Stomach (tissue), 9 donors: ENCODE measurements around the gene PPP1CA. TPM values are rescaled to one million over a fixed set of nuclear protein-coding genes. Genes with fewer than 3 reads are reported as not detected.
A peak's percentile ranks its signal among the peaks of the same experiment; 100 is the strongest.

Experiments
- DNase-seq, 2 donors: peaks; one replicate each; pipeline versions ENCODE4 v3.0.0 to v3.0.0-alpha.2; 2013 to 2019
- H3K27ac ChIP-seq, 5 donors: fragments of 200-600 bp in 4 of 5; sonication (generic) in 4 of 5; one replicate each; pipeline ENCODE4 v1.5.1; 2013 to 2019; ENCODE audit warnings: mild to moderate bottlenecking in 1 of 5, moderate library complexity in 1 of 5
- H3K27me3 ChIP-seq, 3 donors: fragments of 200-600 bp; sonication (generic); one replicate each; pipeline ENCODE4 v1.5.1; 2017 to 2019; ENCODE audit warnings: mixed run types in 1 of 3
- H3K36me3 ChIP-seq, 4 donors: fragments of 200-600 bp; sonication (generic); 1 replicate in 3 of 4; 2 replicates in 1 of 4; pipeline ENCODE4 v1.5.1; 2016 to 2019
- H3K4me1 ChIP-seq, 4 donors: fragments of 200-600 bp; sonication (generic); one replicate each; pipeline ENCODE4 v1.5.1; 2016 to 2019
- H3K4me3 ChIP-seq, 4 donors: fragments of 200-600 bp; sonication (generic) in 3 of 4; one replicate each; pipeline ENCODE4 v1.5.1; 2016 to 2019; ENCODE audit warnings: mild to moderate bottlenecking in 1 of 4
- H3K9me3 ChIP-seq, 4 donors: fragments of 200-600 bp; sonication (generic); one replicate each; pipeline ENCODE4 v1.5.1; 2016 to 2019
- CTCF ChIP-seq, 7 experiments: fragments of 450-650 bp in 4 of 7; fragments of 200-600 bp in 3 of 7; sonication (generic) in 3 of 7; IDR thresholded peaks; one replicate each; pipeline ENCODE4 v1.5.1; 2016 to 2019; ENCODE audit warnings: antibody characterized with exemption in 7 of 7, control low read depth in 2 of 7, mild to moderate bottlenecking in 1 of 7
- EP300 ChIP-seq: sonication (generic); formaldehyde crosslinking; IDR thresholded peaks from one replicate; pipeline ENCODE4 v1.6.1; 2017; ENCODE audit warnings: antibody characterized with exemption
- POLR2A ChIP-seq, 4 donors: fragments of 450-650 bp; IDR thresholded peaks; one replicate each; pipeline ENCODE4 v1.6.1; 2016; ENCODE audit warnings: antibody characterized with exemption in 4 of 4, control low read depth in 2 of 4, mild to moderate bottlenecking in 1 of 4, moderate library complexity in 1 of 4
- POLR2AphosphoS5 ChIP-seq, 3 donors: sonication (generic); formaldehyde crosslinking; IDR thresholded peaks; one replicate each; pipeline ENCODE4 v1.6.1; 2016; ENCODE audit warnings: antibody characterized with exemption in 3 of 3
- WGBS, 5 donors: extraction: QIAGEN DNeasy Blood & Tissue Kit in 3 of 5; methylation state at CpG; one replicate each; pipeline versions ENCODE4 v1.1.5 to v1.1.7; 2013 to 2018; 5-methylcytosine and 5-hydroxymethylcytosine counted together
- intact Hi-C: fragments of 100-400 bp; cut with DNase I; formaldehyde crosslinking; loops from one replicate; pipeline ENCODE4 v1.15.1; 2023; ENCODE audit warnings: low total_unique reads
- polyA plus RNA-seq, 3 donors: library from polyadenylated mRNA; stranded (reverse); fragments of 200-250 nt; gene quantifications; one replicate each; pipeline ENCODE4 v1.2.3, GENCODE V29; 2013
- total RNA-seq, 5 donors: library from RNA; depleted of rRNA; stranded (reverse); fragments of >200 nt; gene quantifications; one replicate each; pipeline versions ENCODE4 v1.1.0 to v1.2.3, GENCODE V29; 2014 to 2016
- donor health status: healthy with polysubstance abuse.
- donor health status: Bipolar disorder and iron deficiency.
- donor health status: healthy.

The PPP1CA gene
- total and polyA plus RNA-seq, 8 donors: 28.6 to 229 (median 107) TPM

GRCh38 chr11:67374571-67375281, 26.9 kb downstream of the PPP1CA start:
- Histone ChIP-seq H3K4me1 (peaks cover 37 to 62% (median 53%) of the 10 kb centered on the region in 4 donors), H3K27me3 (no peaks in the 10 kb centered on the region), H3K36me3 (no peaks in the 10 kb centered on the region), H3K9me3 (no peaks in the 10 kb centered on the region), H3K27ac (peak overlapping the region; percentile 72 to 99 (median 97)), H3K4me3 (peak overlapping the region in 2 of 4 donors; percentile 66 to 77)
- intact Hi-C loops: no loop called here
- DNase-seq: peak in 1 of 2 donors; percentile 34
- 19 to 36% (median 26%) methylated on average over 5 to 9 of the region's 9 CpGs for WGBS, 5 donors
- TF ChIP-seq CTCF (IDR thresholded peaks at IDR 0.05) (no peak), EP300 (no peak), POLR2A (IDR thresholded peaks at IDR 0.05) (no peak), POLR2AphosphoS5 (IDR thresholded peaks at IDR 0.05) (no peak)

GRCh38 chr11:67373648-67374570, 27.7 kb downstream of the PPP1CA start:
- H3K36me3 ChIP-seq: no peaks in the 10 kb centered on the region
- peak overlapping the region; percentile 80 to 99 (median 97) for H3K27ac ChIP-seq
- no peaks in the 10 kb centered on the region for H3K27me3 ChIP-seq
- peak overlapping the region; percentile 66 to 92 (median 78) for H3K4me3 ChIP-seq
- peak in 5 of 7 experiments; percentile 25 to 62 (median 44) for TF ChIP-seq CTCF (IDR thresholded peaks at IDR 0.05)
- TF ChIP-seq EP300: no peak
- TF ChIP-seq POLR2A (IDR thresholded peaks at IDR 0.05): peak in 1 of 4 donors; percentile 46
- TF ChIP-seq POLR2AphosphoS5 (IDR thresholded peaks at IDR 0.05): peak; percentile 29 to 86 (median 45)
- 2 to 11% (median 4%) methylated on average over 29 to 40 of the region's 40 CpGs for WGBS, 5 donors
- intact Hi-C loops: no loop called here
- peak; percentile 76 to 87 for DNase-seq
- no peaks in the 10 kb centered on the region for H3K9me3 ChIP-seq
- peaks cover 44 to 62% (median 57%) of the 10 kb centered on the region in 4 donors for H3K4me1 ChIP-seq

- Histone ChIP-seq H3K27me3 (no peaks in the 10 kb centered on the region), H3K36me3 (no peaks in the 10 kb centered on the region), H3K27ac (peak within 1 kb of the TSS; percentile 80 to 99 (median 97)), H3K4me1 (peaks cover 44 to 69% (median 59%) of the 10 kb centered on the region in 4 donors), H3K9me3 (no peaks in the 10 kb centered on the region), H3K4me3 (peak within 1 kb of the TSS; percentile 66 to 92 (median 78))
- TF ChIP-seq POLR2AphosphoS5 (IDR thresholded peaks at IDR 0.05) (peak in 1 of 3 donors; percentile 7), EP300 (no peak), POLR2A (IDR thresholded peaks at IDR 0.05) (no peak)
- DNase-seq: peak; percentile 73 to 92
- intact Hi-C loops: no loop called here
- 1 to 2% (median 1%) methylated on average over 37 to 74 of the region's 76 CpGs for WGBS, 5 donors
These were observed 28.5 kb downstream of the PPP1CA start, which contains the start of gene CLCF1 for GRCh38 chr11:67372993-67373647. TSS of gene CLCF1 (minus strand) at chr11:67373598. CDS start at chr11:67373539, 59 bp downstream.

- peak in 1 of 2 donors; percentile 76 for DNase-seq
- Histone ChIP-seq H3K36me3 (no peaks in the 10 kb centered on the region), H3K27ac (peak overlapping the region; percentile 80 to 99 (median 97)), H3K27me3 (no peaks in the 10 kb centered on the region), H3K9me3 (no peaks in the 10 kb centered on the region), H3K4me1 (peaks cover 47 to 76% (median 64%) of the 10 kb centered on the region in 4 donors), H3K4me3 (peak overlapping the region; percentile 66 to 92 (median 78))
- TF ChIP-seq POLR2AphosphoS5 (IDR thresholded peaks at IDR 0.05): peak in 1 of 3 donors; percentile 32
- TF ChIP-seq CTCF (IDR thresholded peaks at IDR 0.05): no peak
- WGBS, 5 donors: 0% methylated on average over 7 to 75 of the region's 78 CpGs
- intact Hi-C loops: no loop called here
These were observed 29.2 kb downstream of the PPP1CA start for GRCh38 chr11:67372321-67372992.
